HG03442 (cell line): ENCODE data around the gene GID4.

ENCODE experiments used
- ATAC-seq: cut with Tn5 transposase; IDR thresholded peaks from one replicate; pipeline ENCODE4 v1.9.1; 2021; ENCODE audit warnings: mild to moderate bottlenecking, moderate library complexity; ENCODE audit not compliant: unreplicated experiment

GID4 gene

GRCh38 chr17:18041776-18042175 lies 2.6 kb downstream of the GID4 start:
- ATAC-seq, result no peak

GRCh38 chr17:18042983-18043382 lies 3.8 kb downstream of the GID4 start:
- ATAC-seq, result no peak

GRCh38 chr17:18043491-18043890 lies 4.3 kb downstream of the GID4 start:
- ATAC-seq, result no peak

- no peak for ATAC-seq
Measured at GRCh38 chr17:18044609-18045008, 5.4 kb downstream of the GID4 start.

- ATAC-seq, result no peak
Measured at GRCh38 chr17:18045691-18046350, 6.6 kb downstream of the GID4 start.

- ATAC-seq, result no peak
Measured at GRCh38 chr17:18055597-18055996, 16.4 kb downstream of the GID4 start.

- no peak for ATAC-seq
Measured at GRCh38 chr17:18056214-18056613, 17.0 kb downstream of the GID4 start.

GRCh38 chr17:18059283-18059682 lies 20.1 kb downstream of the GID4 start:
- no peak for ATAC-seq

GRCh38 chr17:18064053-18064452 lies 24.8 kb downstream of the GID4 start:
- no peak for ATAC-seq

- ATAC-seq, result no peak
Measured at GRCh38 chr17:18065546-18065945, 26.3 kb downstream of the GID4 start.

- no peak for ATAC-seq
Measured at GRCh38 chr17:18066866-18067265, 27.7 kb downstream of the GID4 start.

GRCh38 chr17:18069101-18069500 lies 29.9 kb downstream of the GID4 start:
- ATAC-seq, result no peak

GRCh38 chr17:18070861-18071340 lies 31.7 kb downstream of the GID4 start:
- ATAC-seq, result no peak

- ATAC-seq, result no peak
Measured at GRCh38 chr17:18071751-18072150, 32.5 kb downstream of the GID4 start.

- no peak for ATAC-seq
Measured at GRCh38 chr17:18074566-18075272, 35.5 kb downstream of the GID4 start.

GRCh38 chr17:18076936-18077335 lies 37.7 kb downstream of the GID4 start:
- ATAC-seq, result no peak

- ATAC-seq, result no peak
Measured at GRCh38 chr17:18079543-18079942, 40.3 kb downstream of the GID4 start.

- no peak for ATAC-seq
Measured at GRCh38 chr17:18084256-18084655, 45.0 kb downstream of the GID4 start.

- peak; percentile 90 for ATAC-seq
Measured at GRCh38 chr17:18087610-18088491, 48.6 kb downstream of the GID4 start, which contains the start of gene DRG2. Gene DRG2 (plus strand): TSS chr17:18087948. CDS start chr17:18088024, 76 bp downstream.

GRCh38 chr17:18089613-18090012 lies 50.4 kb downstream of the GID4 start:
- no peak for ATAC-seq

- ATAC-seq, result no peak
Measured at GRCh38 chr17:18093616-18094408, 54.6 kb downstream of the GID4 start.
